OCI-LY1 (cell line): ENCODE results near the gene PACRG.

ENCODE experiments used
- CTCF ChIP-seq: fragments of 200-600 bp; sonication (generic), shearing (Covaris generic); IDR thresholded peaks from 2 replicates; pipeline ENCODE4 v1.5.1; 2017; ENCODE audit warnings: mild to moderate bottlenecking, antibody characterized with exemption, low read length, moderate library complexity, mixed read lengths
- EZH2 ChIP-seq: fragments of 200-600 bp; sonication (generic), shearing (Covaris generic); IDR thresholded peaks from 2 replicates; pipeline ENCODE4 v1.8.0; 2017; ENCODE audit warnings: borderline replicate concordance, mixed run types, mild to moderate bottlenecking, antibody characterized with exemption, low read length, moderate library complexity, mixed read lengths

GRCh38 chr6:162683135-162683534 lies 44.6 kb upstream of the PACRG start:
- no peak for TF ChIP-seq CTCF
- TF ChIP-seq EZH2 = no peak
